Smooth muscle cell of the brain vasculature (primary cell): ENCODE data around the gene FMO1.
"Not testable (repeated sequence)": the region's sequence is repeated elsewhere in the genome, so short reads cannot be mapped to it uniquely, and the experiment has no call there.

ENCODE experiments used
- DNase-seq: peaks from one replicate; pipeline ENCODE4 v3.0.0-alpha.2; 2012; ENCODE audit warnings: low read depth, low spot score

The FMO1 gene

DNA sequence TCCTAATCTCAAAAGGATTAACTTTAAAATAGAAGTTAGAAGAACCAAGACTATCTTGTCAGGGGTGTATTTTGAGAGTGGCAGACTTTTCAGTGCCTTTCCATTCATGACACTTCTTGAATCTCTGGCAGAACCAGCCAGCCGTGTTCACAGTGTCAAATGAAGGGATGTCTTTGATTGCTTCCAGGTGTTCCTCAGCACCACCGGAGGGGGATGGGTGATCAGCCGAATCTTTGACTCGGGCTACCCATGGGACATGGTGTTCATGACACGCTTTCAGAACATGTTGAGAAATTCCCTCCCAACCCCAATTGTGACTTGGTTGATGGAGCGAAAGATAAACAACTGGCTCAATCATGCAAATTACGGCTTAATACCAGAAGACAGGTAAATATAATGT is 32.3 kb downstream of the FMO1 start:
- no peak for DNase-seq

DNA sequence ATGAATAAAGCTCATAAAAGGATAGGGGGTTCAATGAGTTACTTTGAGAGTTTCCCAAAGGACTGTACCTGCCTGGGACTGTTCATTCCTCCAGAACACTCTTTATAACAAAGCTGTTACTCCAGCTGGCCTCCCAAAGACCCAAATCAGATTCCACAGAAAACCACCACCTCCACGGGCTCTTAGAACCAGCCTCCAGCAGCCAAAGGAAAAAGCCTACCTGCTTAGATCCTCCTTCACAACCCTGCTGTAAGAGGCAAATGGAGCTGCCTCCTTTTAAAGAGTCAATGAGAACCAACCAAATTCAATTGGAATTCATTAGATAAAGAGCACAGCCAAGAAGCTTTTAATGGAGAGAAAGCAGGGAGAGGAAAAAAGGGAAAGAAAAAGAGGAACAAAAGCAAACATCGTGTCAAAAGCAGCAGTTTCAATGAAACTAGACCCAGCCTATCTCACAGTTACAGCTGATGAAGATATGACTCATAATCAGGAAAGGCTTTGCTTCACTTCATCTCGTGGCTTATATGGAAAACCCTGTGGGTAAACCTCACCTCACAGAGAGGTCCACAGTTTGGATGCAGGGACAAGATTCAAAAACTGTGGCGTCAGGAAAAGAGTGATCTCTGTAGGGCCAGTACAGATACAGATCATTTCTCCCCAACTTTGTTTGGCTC is 37.9 kb downstream of the FMO1 start:
- no peak for DNase-seq

DNA sequence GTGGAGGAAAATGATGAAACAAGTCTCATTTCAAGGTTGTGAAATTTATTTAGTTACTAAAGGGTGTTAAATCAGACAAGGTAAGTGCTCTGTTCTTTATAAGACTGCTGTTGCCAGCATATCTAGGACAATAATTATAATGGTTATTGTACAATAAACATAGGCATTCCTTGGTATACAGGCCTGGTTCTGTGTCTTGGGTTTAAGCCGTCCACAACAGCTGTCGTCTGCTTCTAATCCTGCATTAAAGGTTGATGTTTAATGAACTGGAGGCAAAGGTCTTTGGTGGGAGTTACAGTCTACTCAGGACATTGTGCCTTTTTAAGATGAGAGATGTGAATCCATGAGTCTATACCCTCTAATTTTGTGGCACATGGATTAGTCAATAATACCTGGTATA is 42.3 kb downstream of the FMO1 start:
- DNase-seq: no peak

DNA sequence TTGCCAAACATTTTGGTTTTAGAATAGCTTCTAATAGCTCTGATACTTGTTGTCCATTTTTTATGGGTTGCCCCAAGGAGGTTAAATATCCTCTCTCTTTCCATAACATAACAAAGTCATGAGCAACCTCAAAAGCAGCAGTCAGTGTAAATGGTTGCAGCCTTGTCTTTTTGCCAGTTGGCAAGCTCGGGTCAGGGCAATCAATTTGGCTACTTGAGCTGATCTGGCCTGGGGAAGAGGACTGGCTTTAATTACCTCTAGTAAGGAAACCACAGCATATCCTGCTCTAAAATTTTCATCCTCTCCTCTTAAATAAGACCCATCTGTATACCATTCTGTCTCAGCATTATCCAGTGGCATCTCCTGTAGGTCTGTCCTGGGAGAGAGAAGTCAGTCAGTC is 44.5 kb downstream of the FMO1 start:
- no peak for DNase-seq

DNA sequence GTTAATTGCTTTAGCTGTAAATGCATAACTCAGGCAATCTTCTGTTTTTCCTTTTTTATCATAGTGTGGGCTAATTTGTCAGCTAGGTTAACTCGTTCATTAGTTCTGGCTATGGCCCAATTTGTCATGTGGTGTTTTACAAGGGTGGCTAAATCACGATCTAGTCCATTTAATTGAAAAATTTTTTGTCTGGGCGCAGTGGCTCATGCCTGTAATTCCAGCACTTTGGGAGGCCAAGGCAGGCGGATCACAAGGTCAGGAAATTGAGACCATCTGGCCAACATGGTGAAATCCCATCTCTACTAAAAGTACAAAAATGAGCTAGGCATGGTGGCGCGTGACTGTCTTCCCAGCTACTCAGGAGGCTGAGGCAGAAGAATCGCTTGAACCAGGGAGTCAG is 47.1 kb downstream of the FMO1 start:
- DNase-seq: not testable (repeated sequence)

DNA sequence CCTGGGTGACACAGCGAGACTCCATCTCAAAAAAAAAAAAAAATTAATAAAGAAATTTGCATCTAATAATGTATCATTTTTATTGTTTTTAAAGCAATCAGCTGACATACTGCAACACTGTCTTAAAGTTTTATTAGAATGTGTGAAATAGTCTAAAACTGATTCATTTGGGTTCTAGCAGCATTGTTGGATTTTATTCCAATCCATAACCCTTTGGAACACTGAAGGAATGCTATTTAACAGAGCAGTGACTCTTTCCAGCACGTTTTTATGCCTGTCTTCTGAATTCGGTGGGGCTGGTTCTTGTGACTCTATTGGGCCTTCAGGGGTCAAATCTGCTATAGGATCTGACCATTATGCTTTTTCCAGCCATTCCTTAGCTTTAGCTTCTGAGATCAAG is 47.5 kb downstream of the FMO1 start:
- no peak for DNase-seq

DNA sequence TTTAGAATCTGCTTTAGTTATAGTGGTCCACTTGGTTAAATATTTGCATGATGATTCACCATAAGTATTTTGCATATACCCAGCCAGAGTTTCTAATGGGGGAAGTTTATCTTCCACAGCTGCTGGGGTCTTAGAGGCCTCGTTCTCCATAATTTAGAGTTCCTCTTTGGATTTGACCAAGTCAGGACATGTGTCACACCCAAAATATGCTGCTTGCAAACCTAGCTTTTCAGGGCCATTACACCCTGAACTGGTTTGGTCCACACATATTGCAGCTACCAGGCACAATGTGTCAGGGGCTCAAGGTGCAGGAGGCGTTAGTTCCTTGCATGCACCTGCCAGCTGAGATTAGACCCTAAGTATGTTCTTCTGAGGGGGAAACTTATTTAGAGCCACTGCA is 48.6 kb downstream of the FMO1 start:
- DNase-seq: no peak

DNA sequence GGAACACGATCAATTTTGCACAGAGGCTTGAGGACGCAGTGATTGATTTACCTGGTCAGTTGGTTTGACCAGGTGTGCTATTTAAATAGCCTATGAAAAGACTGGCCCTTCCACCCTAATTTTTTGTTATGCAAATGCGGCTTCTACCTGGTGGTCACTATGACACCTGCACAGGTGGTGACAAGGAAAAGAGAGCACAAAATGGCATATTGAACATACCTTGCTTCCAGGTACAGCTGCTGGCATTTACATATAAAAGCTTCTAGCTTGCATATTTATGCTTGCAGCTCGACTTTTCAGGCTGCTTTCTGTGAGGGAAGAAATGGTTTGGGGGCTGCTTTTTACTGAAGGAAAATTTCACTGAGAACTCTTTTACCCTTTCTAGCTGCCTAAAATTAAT is 50.4 kb downstream of the FMO1 start:
- no peak for DNase-seq

DNA sequence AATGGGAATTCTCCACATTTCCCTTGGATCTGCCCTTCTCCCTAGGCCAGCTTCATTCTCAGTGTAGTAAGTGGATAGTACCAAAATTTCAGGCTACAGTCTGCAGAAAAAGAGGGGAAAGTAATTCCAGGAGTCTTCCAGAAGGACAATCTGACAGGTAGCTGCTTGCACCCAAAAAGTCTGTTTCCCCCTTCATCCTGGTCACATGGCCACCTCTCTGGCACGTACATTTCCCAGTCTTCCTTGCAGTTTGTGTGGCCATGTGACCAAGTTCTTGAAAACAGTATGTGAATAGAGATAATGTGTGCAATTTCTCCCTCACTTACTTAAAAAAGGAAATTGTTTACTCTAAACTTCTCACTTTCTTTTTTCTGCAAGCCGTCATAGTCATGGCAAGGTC is 51.0 kb downstream of the FMO1 start:
- DNase-seq: no peak

DNA sequence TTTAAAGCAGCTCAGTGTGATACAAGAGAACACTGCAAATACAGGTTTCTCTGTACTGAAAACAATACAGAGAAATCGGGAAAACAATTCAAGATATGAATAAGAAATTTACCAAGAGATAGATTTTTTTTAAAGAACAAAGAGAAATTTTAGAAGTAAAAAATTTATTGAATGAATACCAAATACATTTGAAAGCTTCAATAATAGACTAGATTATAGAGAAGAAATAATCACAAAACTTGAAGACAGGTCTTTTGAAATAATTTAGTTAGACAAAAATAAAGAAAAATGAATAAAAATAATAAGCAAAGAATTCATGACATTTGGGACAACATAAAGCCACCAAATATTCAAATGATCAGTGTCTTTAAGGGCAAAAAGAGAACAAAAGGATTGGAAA is 52.1 kb downstream of the FMO1 start:
- no peak for DNase-seq

DNA sequence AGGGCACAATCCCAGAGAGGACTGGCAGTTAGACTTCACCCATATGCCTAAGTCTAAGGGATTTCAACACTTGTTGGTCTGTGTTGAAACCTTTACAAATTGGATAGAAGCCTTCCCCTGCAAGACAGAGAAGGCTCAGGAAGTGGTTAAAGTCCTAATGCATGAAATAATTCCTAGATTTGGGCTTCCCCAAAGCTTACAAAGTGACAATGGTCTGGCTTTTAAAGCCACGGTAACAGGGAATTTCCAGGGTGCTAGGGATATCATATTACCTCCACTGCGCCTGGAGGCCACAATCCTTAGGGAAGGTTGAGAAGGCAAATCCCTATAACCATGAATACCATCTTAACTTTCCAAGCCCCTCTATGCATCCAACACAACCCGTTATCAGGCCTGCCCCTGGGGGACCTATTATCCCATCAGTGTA is 62.4 kb downstream of the FMO1 start:
- DNase-seq: no peak

DNA sequence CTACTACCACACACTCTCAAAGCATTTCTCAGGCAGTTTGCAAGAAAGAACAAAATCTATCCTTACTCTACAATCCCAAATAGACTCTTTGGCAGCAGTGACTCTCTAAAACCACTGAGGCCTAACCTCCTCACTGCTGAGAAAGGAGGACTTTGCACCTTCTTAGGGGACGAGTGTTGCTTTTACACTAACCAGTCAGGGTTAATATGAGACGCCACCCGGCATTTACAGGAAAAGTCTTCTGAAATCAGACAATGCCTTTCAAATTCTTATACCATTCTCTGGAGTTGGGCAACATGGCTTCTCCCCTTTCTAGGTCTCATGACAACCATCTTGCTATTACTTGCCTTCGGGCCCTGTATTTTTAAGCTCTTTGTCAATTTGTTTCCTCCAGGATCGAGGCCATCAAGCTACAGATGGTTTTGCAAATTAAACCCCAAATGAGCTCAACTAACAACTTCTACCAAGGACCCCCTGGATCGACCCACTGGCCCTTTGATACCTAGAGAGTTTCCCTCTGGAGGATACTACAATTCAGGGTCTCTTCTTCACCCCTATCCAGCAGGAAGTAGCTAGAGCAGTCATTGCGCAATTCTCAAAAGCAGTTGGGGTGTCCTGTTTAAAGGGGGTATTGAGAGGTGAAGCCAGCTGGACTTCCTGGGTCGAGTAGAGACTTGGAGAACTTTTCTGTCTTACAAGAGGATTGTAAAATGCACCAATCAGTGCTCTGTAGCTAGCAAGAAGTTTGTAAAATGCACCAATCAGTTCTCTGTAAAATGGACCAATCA is 63.7 kb downstream of the FMO1 start:
- DNase-seq: no peak

DNA sequence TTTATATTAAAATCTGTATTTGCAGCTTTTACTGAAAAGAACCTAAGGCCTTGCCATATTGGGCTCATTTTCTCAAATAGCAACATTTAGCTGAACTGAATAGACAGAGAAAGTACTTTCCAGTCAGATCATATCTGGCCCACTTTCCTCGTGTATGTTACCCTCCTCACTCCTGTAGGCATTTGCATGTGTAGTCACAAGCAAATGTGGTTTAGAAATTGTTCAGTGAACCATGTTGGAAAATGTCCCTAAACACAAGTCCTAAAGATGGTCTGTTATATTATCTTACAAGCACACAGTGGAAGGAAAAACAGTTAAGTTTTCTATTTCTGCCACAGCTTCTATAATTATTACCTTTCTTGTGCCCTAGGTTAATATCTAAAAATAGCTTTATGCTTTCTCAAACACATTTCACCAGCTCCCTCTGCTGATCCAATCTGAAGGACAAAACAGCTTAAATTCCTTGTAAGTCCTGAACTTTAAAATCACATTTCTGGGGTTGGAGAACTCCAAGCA is 65.1 kb downstream of the FMO1 start:
- no peak for DNase-seq

DNA sequence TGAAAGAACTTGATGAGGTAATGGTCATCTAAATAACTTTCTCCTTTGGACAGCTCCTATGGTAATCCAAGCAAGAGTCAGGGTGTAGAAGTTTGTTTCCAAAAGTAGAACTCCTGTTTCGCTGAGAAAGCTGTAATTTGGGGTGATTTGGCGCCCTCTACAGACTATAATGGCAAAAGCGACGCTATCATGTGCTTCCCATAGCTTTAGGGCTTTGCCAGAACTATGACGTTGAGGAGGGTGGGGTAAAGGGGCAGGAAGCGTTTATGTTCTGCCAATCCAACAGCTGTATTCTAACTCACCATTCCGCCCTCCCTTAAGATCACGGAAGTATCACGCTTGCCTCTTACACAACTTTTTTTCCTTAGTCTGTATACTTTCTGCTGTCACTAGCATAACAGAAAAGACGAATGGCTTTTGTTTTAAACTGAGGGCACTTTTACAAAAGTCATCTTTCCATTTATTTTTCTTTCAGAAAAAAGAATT is 65.6 kb downstream of the FMO1 start, which contains the start of gene FMO4:
Gene FMO4 (plus strand): TSS at position 349 of the 486 bp plus-strand sequence. CDS start 5,643 bp downstream, outside the sequence.
- DNase-seq: peak; percentile 95

DNA sequence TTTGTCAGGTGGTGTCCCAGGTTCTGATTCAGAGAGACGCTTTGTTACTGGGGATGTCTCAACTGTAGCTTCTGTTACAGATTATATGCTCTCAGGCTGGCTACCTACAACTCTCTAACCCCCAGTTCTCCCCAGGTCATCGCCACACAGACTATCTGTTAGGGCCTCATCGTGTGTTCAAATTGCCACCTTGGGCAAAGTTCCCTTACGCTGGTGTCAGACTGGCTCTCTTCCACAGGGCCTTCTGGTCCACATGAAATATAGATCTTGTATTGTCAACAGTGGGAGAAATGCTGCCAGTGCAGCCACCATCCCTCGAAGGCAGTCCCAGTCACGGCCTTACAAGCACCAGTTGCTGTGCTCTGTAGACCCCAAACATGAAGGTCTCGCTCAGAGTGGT is 81.0 kb downstream of the FMO1 start:
- no peak for DNase-seq

DNA sequence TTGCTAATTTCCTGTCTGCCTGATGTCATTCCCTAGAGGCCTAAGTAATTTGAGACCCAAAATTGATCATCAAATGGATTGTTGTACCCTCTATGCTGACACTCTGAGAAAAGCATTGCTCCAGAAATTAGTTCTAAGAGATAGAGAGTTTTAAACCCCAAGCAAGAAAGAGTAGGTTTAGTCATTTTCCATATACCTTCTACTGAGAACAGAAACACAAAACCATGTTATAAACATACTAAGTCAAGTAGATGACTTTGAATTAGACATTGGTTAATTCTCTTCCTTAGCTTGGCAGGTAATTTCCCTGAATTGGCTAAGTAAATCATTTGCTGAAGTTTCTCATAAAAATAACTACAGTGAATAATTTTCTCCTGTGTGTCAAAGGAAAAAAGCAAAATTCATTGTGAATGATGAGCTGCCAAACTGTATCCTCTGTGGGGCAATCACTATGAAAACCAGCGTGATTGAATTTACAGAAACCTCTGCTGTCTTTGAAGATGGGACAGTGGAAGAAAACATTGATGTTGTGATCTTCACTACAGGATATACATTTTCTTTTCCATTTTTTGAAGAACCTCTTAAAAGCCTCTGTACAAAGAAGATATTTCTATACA is 85.8 kb downstream of the FMO1 start:
- DNase-seq: no peak
